GM19452 (cell line): ENCODE results near the gene VASP.
A peak's percentile ranks its signal among the peaks of the same experiment; 100 is the strongest.

Experiments used
- ATAC-seq: cut with Tn5 transposase; IDR thresholded peaks from one replicate; pipeline ENCODE4 v1.9.1; 2021; ENCODE audit not compliant: unreplicated experiment

VASP gene

GRCh38 chr19:45473682-45474605 is 33.3 kb upstream of the VASP start:
- no peak for ATAC-seq

GRCh38 chr19:45474606-45475521 is 32.4 kb upstream of the VASP start:
- no peak for ATAC-seq

GRCh38 chr19:45475537-45476291 is 31.6 kb upstream of the VASP start:
- no peak for ATAC-seq

GRCh38 chr19:45476304-45476703 is 31.0 kb upstream of the VASP start:
- ATAC-seq: no peak

- no peak for ATAC-seq
Observed at GRCh38 chr19:45477186-45477585, 30.1 kb upstream of the VASP start.

GRCh38 chr19:45477713-45478453 is 29.4 kb upstream of the VASP start:
- ATAC-seq: no peak

GRCh38 chr19:45478454-45479238 is 28.6 kb upstream of the VASP start:
- peak; percentile 65 for ATAC-seq

GRCh38 chr19:45483033-45483432 is 24.2 kb upstream of the VASP start:
- no peak for ATAC-seq

- ATAC-seq: no peak
Observed at GRCh38 chr19:45484273-45484945, 22.9 kb upstream of the VASP start.

GRCh38 chr19:45485305-45486077 is 21.8 kb upstream of the VASP start:
- ATAC-seq: peak; percentile 91

- no peak for ATAC-seq
Observed at GRCh38 chr19:45488708-45489107, 18.6 kb upstream of the VASP start.

- ATAC-seq: no peak
Observed at GRCh38 chr19:45489216-45489855, 17.9 kb upstream of the VASP start.

- ATAC-seq: no peak
Observed at GRCh38 chr19:45492137-45492626, 15.1 kb upstream of the VASP start.

GRCh38 chr19:45492627-45493470 is 14.4 kb upstream of the VASP start:
- ATAC-seq: no peak

- no peak for ATAC-seq
Observed at GRCh38 chr19:45494261-45494916, 12.9 kb upstream of the VASP start.

- ATAC-seq: no peak
Observed at GRCh38 chr19:45495178-45495577, 12.1 kb upstream of the VASP start.
